ENCODE results near the gene WDR33. TPM values are rescaled to one million over a fixed set of nuclear protein-coding genes. Genes with fewer than 3 reads are reported as not detected.

Gene WDR33
- total RNA-seq, 2 experiments from 2014 or later, result 58.7 to 69.0 TPM

- Mint-ChIP-seq H3K9me3 (no peaks in the 10 kb centered on the region), H3K27me3 (no peaks in the 10 kb centered on the region), H3K4me3 (no peak overlapping the region), H3K4me1 (peaks cover 5% of the 10 kb centered on the region), H3K36me3 (ENCODE audit: low read depth) (no peaks in the 10 kb centered on the region), H3K27ac (no peak overlapping the region)
- ChIA-PET CTCF (interaction anchor here (0.8 to 6.6 kb wide), 3 partner anchors 12 to 62 kb away, joined by 3 to 50 read pairs (median 5); no protein-coding TSS in a partner anchor), POLR2A (no interaction called here)
- no peak for DNase-seq
Observed at GRCh38 chr2:127654084-127654837, 156.7 kb downstream of the WDR33 start.

DNA sequence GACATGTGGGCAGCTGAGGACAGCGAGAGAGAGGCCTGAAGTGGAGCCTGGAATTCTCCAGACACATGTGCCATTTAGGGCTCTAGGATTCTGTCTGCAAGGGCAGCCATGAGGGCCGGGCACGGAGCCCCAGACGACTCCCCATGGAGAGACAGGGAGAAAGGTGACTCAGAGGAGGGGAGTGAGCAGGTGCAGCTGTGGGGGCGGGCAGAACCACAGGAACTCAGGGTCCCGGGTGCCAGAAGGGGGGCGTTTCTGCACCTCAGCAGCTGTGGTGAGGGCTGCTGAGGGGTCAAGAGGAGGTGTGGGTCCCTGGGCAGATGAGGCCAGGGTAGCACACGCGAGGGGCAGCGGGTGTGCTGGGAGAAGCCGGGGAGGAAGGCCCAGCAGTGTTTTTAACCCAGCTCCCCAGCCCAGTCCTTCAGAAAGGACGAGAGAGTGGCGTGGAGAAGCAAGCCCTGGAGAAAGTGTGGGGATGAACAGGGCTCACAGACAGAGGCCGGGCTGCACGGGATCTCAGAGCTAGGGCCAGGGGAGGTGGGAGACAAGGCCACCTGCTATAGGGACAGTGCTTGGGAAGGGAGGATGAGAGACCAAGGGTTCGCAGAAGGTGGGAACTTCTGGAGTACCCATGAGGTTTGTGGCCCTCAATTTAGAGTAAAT is 157.4 kb downstream of the WDR33 start:
- Mint-ChIP-seq H3K27me3 (no peaks in the 10 kb centered on the region), H3K4me1 (peaks cover 12% of the 10 kb centered on the region), H3K4me3 (no peak overlapping the region), H3K27ac (no peak overlapping the region), H3K9me3 (no peaks in the 10 kb centered on the region), H3K36me3 (ENCODE audit: low read depth) (no peaks in the 10 kb centered on the region)
- DNase-seq, result no peak
- CTCF ChIA-PET, result interaction anchor here (0.8 to 6.6 kb wide), 4 partner anchors 12 to 62 kb away, joined by 3 to 50 read pairs (median 4); no protein-coding TSS in a partner anchor
- POLR2A ChIA-PET, result no interaction called here

- H3K4me1 Mint-ChIP-seq, result peaks cover 15% of the 10 kb centered on the region
- CTCF ChIA-PET, result interaction anchor here (1.4 to 6.6 kb wide), 3 partner anchors 11 to 61 kb away, joined by 4 to 50 read pairs (median 5); no protein-coding TSS in a partner anchor
- no peaks in the 10 kb centered on the region for H3K27me3 Mint-ChIP-seq
- no peak for DNase-seq
- H3K27ac Mint-ChIP-seq, result no peak overlapping the region
- no peaks in the 10 kb centered on the region for H3K36me3 Mint-ChIP-seq (ENCODE audit: low read depth)
- H3K4me3 Mint-ChIP-seq, result no peak overlapping the region
- POLR2A ChIA-PET, result no interaction called here
- H3K9me3 Mint-ChIP-seq, result no peaks in the 10 kb centered on the region
Observed at GRCh38 chr2:127652786-127653357, 158.1 kb downstream of the WDR33 start.

DNA sequence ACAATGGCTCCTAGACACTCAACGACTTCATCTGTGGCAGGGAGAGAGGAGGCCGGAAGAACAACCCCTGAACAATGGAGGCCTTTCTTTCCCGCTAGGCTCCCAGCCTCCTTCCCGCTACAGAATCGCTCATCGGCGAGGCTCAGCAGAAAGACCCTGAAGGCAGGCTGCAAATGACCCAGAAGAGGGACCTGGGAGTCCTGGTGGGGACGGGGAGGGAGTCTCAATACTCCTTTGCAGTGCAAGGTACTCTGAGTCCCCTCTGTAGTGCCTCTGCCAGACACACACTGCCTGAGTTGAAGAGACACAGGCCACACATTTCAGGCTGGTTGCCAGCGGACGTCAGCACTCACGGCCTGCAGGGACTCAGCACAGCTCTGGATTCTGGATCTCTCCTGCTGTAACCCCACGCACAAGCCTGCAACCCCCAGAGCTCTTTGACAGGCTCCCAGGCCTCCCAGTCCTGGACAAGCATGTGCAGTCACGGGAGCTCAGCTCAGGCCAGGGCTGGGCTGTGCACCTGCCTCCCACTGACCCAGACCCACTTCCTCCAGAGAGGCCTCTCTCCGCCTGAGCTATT is 158.9 kb downstream of the WDR33 start:
- no peak for DNase-seq
- no peaks in the 10 kb centered on the region for H3K27me3 Mint-ChIP-seq
- ChIA-PET CTCF (interaction anchor here (0.7 to 6.6 kb wide), 3 partner anchors 12 to 60 kb away, joined by 3 to 50 read pairs (median 4); no protein-coding TSS in a partner anchor), POLR2A (no interaction called here)
- H3K27ac Mint-ChIP-seq, result no peak overlapping the region
- H3K9me3 Mint-ChIP-seq, result no peaks in the 10 kb centered on the region
- peaks cover 19% of the 10 kb centered on the region for H3K4me1 Mint-ChIP-seq
- H3K36me3 Mint-ChIP-seq (ENCODE audit: low read depth), result no peaks in the 10 kb centered on the region
- H3K4me3 Mint-ChIP-seq, result no peak overlapping the region

GRCh38 chr2:127651381-127651809 is 159.6 kb downstream of the WDR33 start:
- H3K36me3 Mint-ChIP-seq (ENCODE audit: low read depth), result no peaks in the 10 kb centered on the region
- CTCF ChIA-PET, result interaction anchor here (0.7 to 6.6 kb wide), 3 partner anchors 11 to 59 kb away, joined by 3 to 50 read pairs (median 12); no protein-coding TSS in a partner anchor
- no peak for DNase-seq

More at GRCh38 chr2:127651381-127651809, 159.6 kb downstream of the WDR33 start:
- Mint-ChIP-seq H3K27me3 (no peaks in the 10 kb centered on the region), H3K9me3 (no peaks in the 10 kb centered on the region), H3K4me3 (no peak overlapping the region), H3K27ac (no peak overlapping the region), H3K4me1 (peaks cover 23% of the 10 kb centered on the region)
- POLR2A ChIA-PET, result no interaction called here

Other genes starting within 250 kb of the WDR33 start
- gene GPR17, start 165.0 kb downstream of the WDR33 start, total RNA-seq, result not detected
- gene LIMS2, start 135.6 kb downstream of the WDR33 start, total RNA-seq, result 10 to 100 TPM; 34.2 to 36.4 TPM
- 1 to 10 TPM; 5.0 to 5.7 TPM for gene SFT2D3, start 109.7 kb downstream of the WDR33 start, total RNA-seq
- gene POLR2D, start 47.0 kb upstream of the WDR33 start, total RNA-seq, result 10 to 100 TPM; 46.3 to 52.3 TPM
- 10 to 100 TPM; 15.0 to 15.4 TPM for gene AMMECR1L, start 74.8 kb upstream of the WDR33 start, total RNA-seq
- gene SAP130, start 216.9 kb upstream of the WDR33 start, total RNA-seq, result 10 to 100 TPM; 36.8 to 39.1 TPM